ENCODE measurements around the gene TRIM41. TPM values are rescaled to one million over a fixed set of nuclear protein-coding genes. Genes with fewer than 3 reads are reported as not detected.
A peak's percentile ranks its signal among the peaks of the same experiment; 100 is the strongest.
"Not testable (repeated sequence)": the region's sequence is repeated elsewhere in the genome, so short reads cannot be mapped to it uniquely, and the experiment has no call there.

Gene TRIM41
- total RNA-seq, 1 donor from 2014 or later = 26.9 TPM

GRCh38 chr5:181265092-181265671 is 42.1 kb downstream of the TRIM41 start:
- intact Hi-C loops (cut with DNase I) = no loop called here

GRCh38 chr5:181267291-181267904 is 44.3 kb downstream of the TRIM41 start:
- H3K4me1 ChIP-seq; H3K36me3 ChIP-seq; ATAC-seq; H3K9me3 ChIP-seq; H3K27me3 ChIP-seq; intact Hi-C loops (cut with DNase I); H3K27ac ChIP-seq; H3K4me3 ChIP-seq; DNase-seq: not testable (repeated sequence)

More at GRCh38 chr5:181265092-181265671, 42.1 kb downstream of the TRIM41 start:
- H3K4me3 ChIP-seq = no peak overlapping the region
- DNase-seq (no peak), ATAC-seq (no peak)
- no peaks in the 10 kb centered on the region for H3K27me3 ChIP-seq
- H3K36me3 ChIP-seq = peaks cover 7% of the 10 kb centered on the region
- no peaks in the 10 kb centered on the region for H3K9me3 ChIP-seq
- H3K4me1 ChIP-seq = peaks cover 5% of the 10 kb centered on the region
- TF ChIP-seq CTCF (IDR thresholded peaks at IDR 0.05) = no peak
- H3K27ac ChIP-seq = no peak overlapping the region

GRCh38 chr5:181267907-181268306 is 44.8 kb downstream of the TRIM41 start:
- H3K9me3 ChIP-seq; ATAC-seq; H3K27ac ChIP-seq; H3K36me3 ChIP-seq; H3K4me1 ChIP-seq; intact Hi-C loops (cut with DNase I); H3K27me3 ChIP-seq; DNase-seq; H3K4me3 ChIP-seq: not testable (repeated sequence)

- ATAC-seq (no peak), DNase-seq (no peak)
- no peaks in the 10 kb centered on the region for H3K9me3 ChIP-seq
- TF ChIP-seq CTCF (IDR thresholded peaks at IDR 0.05) = no peak
- no peak overlapping the region for H3K27ac ChIP-seq
- H3K4me1 ChIP-seq = no peaks in the 10 kb centered on the region
- H3K4me3 ChIP-seq = no peak overlapping the region
- intact Hi-C loops (cut with DNase I) = no loop called here
- H3K27me3 ChIP-seq = no peaks in the 10 kb centered on the region
- no peaks in the 10 kb centered on the region for H3K36me3 ChIP-seq
Measured at GRCh38 chr5:181271081-181271480, 48.0 kb downstream of the TRIM41 start.

GRCh38 chr5:181273433-181273744 is 50.3 kb downstream of the TRIM41 start:
- not testable (repeated sequence) for H3K27ac ChIP-seq, H3K9me3 ChIP-seq

GRCh38 chr5:181280251-181280762 is 57.2 kb downstream of the TRIM41 start:
- no peak for DNase-seq
- TF ChIP-seq CTCF (IDR thresholded peaks at IDR 0.05) = no peak
- no peaks in the 10 kb centered on the region for H3K27me3 ChIP-seq
- no peaks in the 10 kb centered on the region for H3K9me3 ChIP-seq
- H3K4me1 ChIP-seq = no peaks in the 10 kb centered on the region
- H3K36me3 ChIP-seq = no peaks in the 10 kb centered on the region
- H3K27ac ChIP-seq = no peak overlapping the region
- no peak for ATAC-seq
- no peak overlapping the region for H3K4me3 ChIP-seq
- intact Hi-C loops (cut with DNase I) = no loop called here

More at GRCh38 chr5:181273433-181273744, 50.3 kb downstream of the TRIM41 start:
- peak; percentile 66 for ATAC-seq
- H3K4me1 ChIP-seq; H3K36me3 ChIP-seq; H3K4me3 ChIP-seq; intact Hi-C loops (cut with DNase I); H3K27me3 ChIP-seq; DNase-seq: not testable (repeated sequence)

- H3K9me3 ChIP-seq = no peaks in the 10 kb centered on the region
- ATAC-seq (no peak), DNase-seq (no peak)
- H3K27me3 ChIP-seq = no peaks in the 10 kb centered on the region
- no peak overlapping the region for H3K4me3 ChIP-seq
- H3K36me3 ChIP-seq = no peaks in the 10 kb centered on the region
- no peak overlapping the region for H3K27ac ChIP-seq
- intact Hi-C loops (cut with DNase I) = no loop called here
- H3K4me1 ChIP-seq = no peaks in the 10 kb centered on the region
- no peak for TF ChIP-seq CTCF (IDR thresholded peaks at IDR 0.05)
Measured at GRCh38 chr5:181281077-181281983, 58.2 kb downstream of the TRIM41 start.
